Urinary bladder (tissue), 4 donors: ENCODE data around the gene SLC16A11. TPM values are rescaled to one million over a fixed set of nuclear protein-coding genes. Genes with fewer than 3 reads are reported as not detected.

ENCODE experiments used
- DNase-seq: peaks from one replicate; pipeline ENCODE4 v3.0.0-alpha.2; 2015; ENCODE audit errors: extremely low spot score
- H3K27ac ChIP-seq: one replicate; pipeline ENCODE4 v1.5.1; 2013; ENCODE audit warnings: low read depth, mild to moderate bottlenecking, moderate library complexity
- H3K36me3 ChIP-seq: one replicate; pipeline ENCODE4 v1.6.1; 2013; ENCODE audit warnings: mild to moderate bottlenecking, moderate library complexity; ENCODE audit not compliant: insufficient read depth
- H3K4me1 ChIP-seq: one replicate; pipeline ENCODE4 v1.6.1; 2013; ENCODE audit warnings: mild to moderate bottlenecking, moderate library complexity; ENCODE audit not compliant: insufficient read depth
- H3K4me3 ChIP-seq: one replicate; pipeline ENCODE4 v1.5.1; 2013; ENCODE audit warnings: low read depth, low read length
- WGBS: extraction: QIAGEN DNeasy Blood & Tissue Kit; methylation state at CpG from one replicate; pipeline ENCODE4 v1.1.7; 2013; 5-methylcytosine and 5-hydroxymethylcytosine counted together
- polyA plus RNA-seq: library from polyadenylated mRNA; stranded (reverse); fragments of 200-250 nt; gene quantifications from one replicate; pipeline ENCODE4 v1.2.3, GENCODE V29; 2013
- total RNA-seq: library from RNA; depleted of rRNA; stranded (reverse); fragments of >200 nt; gene quantifications from one replicate; pipeline ENCODE4 v1.2.3, GENCODE V29; 2014
- donor health status: healthy with polysubstance abuse.
- donor health status: healthy.

SLC16A11 gene
- total and polyA plus RNA-seq, 2 donors = 1.5 TPM; not detected in 1

DNA sequence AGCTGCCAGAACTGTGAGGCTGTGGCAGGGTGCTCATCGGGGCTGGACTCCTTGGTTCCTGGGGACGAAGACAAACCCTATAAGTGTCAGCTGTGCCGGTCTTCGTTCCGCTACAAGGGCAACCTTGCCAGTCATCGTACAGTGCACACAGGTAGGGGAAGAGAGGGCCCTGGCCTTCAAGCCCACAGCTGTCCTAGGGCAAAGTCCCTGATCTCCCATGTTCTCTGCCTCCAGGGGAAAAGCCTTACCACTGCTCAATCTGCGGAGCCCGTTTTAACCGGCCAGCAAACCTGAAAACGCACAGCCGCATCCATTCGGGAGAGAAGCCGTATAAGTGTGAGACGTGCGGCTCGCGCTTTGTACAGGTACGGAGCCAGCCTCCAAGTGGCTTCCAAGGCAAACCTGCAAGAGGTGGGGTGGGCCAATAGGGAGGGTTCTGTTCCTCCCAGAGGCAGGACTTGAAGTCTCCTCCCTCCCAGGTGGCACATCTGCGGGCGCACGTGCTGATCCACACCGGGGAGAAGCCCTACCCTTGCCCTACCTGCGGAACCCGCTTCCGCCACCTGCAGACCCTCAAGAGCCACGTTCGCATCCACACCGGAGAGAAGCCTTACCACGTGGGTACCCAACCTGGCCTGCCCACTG is 17.3 kb downstream of the SLC16A11 start:
- H3K36me3 ChIP-seq = no peaks in the 10 kb centered on the region
- no peak for DNase-seq
- no peak overlapping the region for H3K27ac ChIP-seq
- H3K4me1 ChIP-seq = no peaks in the 10 kb centered on the region
- WGBS = 88% methylated on average over 29 of the region's 29 CpGs
- no peak overlapping the region for H3K4me3 ChIP-seq

DNA sequence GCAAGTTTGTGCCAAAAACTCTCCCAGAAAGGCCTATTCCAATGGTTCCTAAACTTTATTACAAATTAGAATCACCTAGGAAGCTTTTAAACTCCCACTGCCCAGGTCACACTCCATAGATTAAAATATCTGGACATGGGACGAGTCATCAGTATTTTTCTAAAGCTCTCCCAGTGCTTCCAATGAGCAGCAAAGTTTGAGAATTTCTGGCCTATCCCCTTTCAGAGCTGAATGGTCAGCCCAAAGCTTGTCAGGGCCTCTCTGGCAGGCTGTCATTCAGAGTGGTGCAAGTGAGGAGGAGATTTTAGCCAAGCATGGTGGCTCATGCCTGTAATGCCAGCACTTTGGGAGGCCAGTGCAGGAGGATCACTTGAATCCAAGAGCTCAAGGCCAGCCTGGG is 18.6 kb downstream of the SLC16A11 start:
- H3K36me3 ChIP-seq = no peaks in the 10 kb centered on the region
- no peaks in the 10 kb centered on the region for H3K4me1 ChIP-seq
- no peak for DNase-seq
- no peak overlapping the region for H3K4me3 ChIP-seq
- no peak overlapping the region for H3K27ac ChIP-seq
- 88% methylated on average over 1 of the region's 1 CpG for WGBS

DNA sequence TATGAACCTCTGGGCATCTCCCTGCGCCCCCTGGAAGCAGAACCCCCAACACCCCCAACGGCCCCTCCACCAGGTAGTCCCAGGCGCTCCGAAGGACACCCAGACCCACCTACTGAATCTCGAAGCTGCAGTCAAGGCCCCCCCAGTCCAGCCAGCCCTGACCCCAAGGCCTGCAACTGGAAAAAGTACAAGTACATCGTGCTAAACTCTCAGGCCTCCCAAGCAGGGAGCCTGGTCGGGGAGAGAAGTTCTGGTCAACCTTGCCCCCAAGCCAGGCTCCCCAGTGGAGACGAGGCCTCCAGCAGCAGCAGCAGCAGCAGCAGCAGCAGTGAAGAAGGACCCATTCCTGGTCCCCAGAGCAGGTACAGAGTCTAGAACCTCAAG is 19.5 kb downstream of the SLC16A11 start:
- Histone ChIP-seq H3K4me1 (no peaks in the 10 kb centered on the region), H3K4me3 (no peak overlapping the region), H3K27ac (no peak overlapping the region), H3K36me3 (no peaks in the 10 kb centered on the region)
- DNase-seq = no peak
- 80% methylated on average over 8 of the region's 8 CpGs for WGBS

DNA sequence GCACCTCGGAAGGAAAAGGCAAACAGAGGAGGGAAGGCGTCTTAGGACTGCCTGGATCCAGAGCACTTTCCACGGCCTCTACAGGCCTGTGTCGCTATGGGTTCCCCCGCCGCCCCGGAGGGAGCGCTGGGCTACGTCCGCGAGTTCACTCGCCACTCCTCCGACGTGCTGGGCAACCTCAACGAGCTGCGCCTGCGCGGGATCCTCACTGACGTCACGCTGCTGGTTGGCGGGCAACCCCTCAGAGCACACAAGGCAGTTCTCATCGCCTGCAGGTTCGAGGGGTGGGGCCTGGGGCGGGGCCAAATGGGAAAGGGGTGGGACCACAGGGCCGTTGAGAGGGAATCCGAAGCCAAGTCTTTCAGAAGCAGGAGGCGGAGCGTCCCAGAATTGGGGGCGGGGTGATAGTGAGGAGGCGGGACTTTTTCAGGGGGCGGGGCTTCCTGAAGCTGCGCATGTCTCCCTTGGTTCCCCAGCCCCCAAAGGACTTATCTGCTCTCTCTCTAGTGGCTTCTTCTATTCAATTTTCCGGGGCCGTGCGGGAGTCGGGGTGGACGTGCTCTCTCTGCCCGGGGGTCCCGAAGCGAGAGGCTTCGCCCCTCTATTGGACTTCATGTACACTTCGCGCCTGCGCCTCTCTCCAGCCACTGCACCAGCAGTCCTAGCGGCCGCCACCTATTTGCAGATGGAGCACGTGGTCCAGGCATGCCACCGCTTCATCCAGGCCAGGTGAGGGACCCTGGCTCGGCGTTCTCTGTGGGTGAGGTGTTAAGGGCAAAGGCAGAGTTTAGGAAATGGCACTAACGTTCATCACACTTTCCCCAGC is 20.1 kb downstream of the SLC16A11 start:
- Histone ChIP-seq H3K27ac (no peak overlapping the region), H3K4me3 (peak overlapping the region; percentile 2), H3K4me1 (no peaks in the 10 kb centered on the region), H3K36me3 (no peaks in the 10 kb centered on the region)
- WGBS = 32% methylated on average over 51 of the region's 51 CpGs
- DNase-seq = no peak

DNA sequence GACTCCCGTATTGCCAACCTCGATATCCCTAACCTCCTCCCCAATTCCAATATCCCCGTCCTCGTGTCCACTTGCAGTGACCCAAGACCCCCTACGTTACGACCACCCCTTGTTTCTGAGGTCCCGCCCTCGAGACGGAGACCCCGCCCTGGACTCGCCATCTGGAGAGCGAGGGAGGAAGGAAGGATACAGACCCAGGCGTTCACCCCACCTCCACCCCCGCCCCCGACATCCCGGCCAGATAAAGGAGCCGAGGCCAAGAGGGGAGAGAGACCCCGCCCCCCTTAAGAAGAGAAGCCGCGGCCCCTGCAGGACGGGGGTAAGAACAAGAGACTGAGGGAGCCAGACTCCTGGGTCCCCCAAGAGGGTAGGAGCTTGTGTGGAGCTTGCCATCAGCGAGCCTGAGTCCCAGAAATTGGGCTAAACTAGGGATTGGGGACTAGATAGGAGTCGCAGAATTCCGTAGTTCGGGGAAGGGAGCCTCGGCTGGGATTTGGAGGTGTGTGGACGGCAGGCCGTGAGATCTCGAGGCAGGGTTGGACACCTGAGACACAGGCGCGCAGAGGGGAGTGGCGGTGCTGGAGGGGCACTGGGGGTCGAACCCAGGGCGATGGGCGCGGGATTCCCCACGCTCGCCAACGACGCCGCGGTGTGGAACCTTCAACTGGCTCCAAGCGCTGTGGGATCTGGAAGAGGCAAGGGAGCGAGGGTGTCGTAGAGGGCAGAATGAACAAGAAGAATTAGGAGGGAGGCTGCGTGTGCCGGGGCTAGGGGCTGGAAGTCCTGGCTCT is 20.9 kb downstream of the SLC16A11 start, which contains the start of gene BCL6B:
BCL6B (plus strand) TSS at position 270 of the 791 bp plus-strand sequence. CDS start 622 bp downstream, outside the sequence.
- DNase-seq = no peak

DNA sequence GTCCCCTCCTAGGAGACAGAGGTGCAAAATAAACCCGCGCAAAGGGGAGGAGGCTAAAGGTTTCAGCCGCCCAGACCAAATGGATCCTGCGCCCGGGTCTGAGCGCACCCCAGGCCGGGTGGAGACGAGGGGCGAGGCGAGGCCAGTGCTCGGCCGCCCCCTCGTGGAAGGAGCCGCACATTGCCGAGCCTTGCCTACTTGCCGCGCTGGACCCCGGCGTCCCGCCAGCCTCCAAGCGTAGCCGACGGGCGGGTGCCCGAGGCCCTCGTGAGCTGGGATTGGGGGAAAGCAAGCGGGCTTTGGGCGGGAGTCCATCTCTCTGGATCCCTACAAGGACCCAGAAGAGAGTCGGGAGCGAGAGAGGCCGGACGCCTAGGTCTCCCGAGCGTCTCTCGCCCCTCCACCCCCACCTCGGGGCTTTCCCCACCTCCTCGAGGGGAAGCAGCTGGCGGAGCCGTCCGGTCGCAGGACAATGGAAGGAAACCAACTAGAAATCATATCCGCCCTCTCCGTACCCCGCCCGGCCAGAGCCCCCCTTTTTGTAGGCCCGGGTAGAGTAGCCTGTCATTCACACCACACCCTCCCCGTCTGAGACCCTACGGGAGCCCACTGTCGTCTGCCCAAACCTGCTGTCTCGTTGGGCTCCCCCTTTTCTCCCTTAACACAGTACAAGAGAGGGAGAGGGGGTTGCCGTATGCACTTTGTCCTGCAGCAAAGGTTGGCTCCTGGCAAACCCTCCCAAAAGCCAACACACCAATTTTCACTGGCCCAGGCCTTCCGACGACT is 21.7 kb downstream of the SLC16A11 start:
- H3K4me1 ChIP-seq = no peaks in the 10 kb centered on the region
- no peak overlapping the region for H3K4me3 ChIP-seq
- no peak for DNase-seq
- 2% methylated on average over 53 of the region's 53 CpGs for WGBS
- no peaks in the 10 kb centered on the region for H3K36me3 ChIP-seq
- no peak overlapping the region for H3K27ac ChIP-seq

More for the DNA sequence above, 20.9 kb downstream of the SLC16A11 start, which contains the start of gene BCL6B:
- H3K4me3 ChIP-seq = peak within 1 kb of the TSS; percentile 2
- WGBS = 7% methylated on average over 47 of the region's 47 CpGs
- no peak within 1 kb of the TSS for H3K27ac ChIP-seq
- no peaks in the 10 kb centered on the region for H3K36me3 ChIP-seq
- no peaks in the 10 kb centered on the region for H3K4me1 ChIP-seq

DNA sequence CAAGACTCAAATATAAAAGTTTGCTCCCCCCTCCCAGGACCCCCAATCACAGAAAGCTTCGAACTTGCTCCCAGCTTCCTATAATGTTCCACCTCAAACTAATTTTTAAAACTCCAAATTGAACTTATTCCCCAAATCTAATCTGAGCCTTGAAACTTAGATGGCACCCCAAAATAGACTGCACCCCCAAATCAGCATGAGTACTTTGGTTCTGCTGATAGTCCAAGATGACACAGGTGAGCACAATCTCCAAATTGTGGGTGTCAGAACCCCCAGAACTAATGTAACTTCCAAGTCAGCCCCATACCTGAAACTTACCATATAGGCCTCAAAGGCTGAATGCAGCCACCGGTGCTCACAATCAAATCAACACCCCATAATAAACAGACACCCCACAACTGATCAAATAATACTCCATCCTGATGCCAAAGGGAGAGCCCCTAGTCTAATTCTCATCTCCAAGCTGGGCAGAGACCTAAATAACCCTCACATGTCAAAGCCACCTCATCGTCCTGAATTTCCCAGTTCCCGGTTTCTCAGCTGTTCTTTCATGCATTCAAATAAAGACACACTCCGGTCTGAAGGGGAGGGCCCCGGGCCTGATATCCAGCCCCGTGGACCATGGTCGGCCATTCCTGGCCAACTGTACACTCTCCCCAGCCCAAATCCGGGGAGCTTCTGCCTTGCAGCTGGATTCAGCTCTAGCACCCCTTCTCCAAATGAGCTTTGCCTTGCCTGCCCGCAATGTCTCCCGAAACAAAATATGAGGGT is 22.8 kb downstream of the SLC16A11 start:
- Histone ChIP-seq H3K4me3 (no peak overlapping the region), H3K4me1 (no peaks in the 10 kb centered on the region)

DNA sequence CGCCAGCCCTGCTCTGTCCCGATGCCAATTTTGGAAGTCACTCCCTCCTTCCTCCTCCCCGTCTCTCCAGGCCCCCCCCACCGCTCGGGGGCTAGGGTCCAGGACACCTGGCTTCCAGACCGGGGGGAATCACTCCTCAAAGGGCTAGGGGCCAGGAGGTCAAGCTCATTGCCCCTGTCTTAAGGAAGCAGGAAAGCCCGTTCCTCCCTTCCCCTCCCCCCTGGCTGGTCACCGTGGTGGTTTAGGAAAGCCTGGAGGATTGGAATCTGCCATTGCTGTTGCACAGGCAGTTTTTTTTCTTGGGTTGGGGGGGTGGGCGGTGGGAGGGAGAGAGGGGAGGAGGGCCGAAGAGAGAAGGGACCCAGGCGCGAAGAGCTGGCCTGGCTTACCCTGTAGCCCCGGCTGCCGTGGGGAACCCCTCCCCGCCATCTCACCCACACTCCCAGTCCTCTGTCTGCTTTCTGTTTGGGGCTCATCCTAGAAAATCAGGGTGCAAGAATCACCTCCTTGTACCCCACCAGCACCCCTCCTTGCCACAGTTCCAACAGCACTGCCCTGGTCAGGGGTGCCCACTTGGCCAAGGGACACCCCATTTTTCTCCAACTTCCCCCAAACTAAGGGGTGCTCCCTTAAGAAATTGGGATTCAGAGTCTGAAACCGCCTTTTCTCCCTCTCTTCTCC is 23.9 kb downstream of the SLC16A11 start:
- Histone ChIP-seq H3K4me3 (peak overlapping the region; percentile 54), H3K36me3 (no peaks in the 10 kb centered on the region), H3K4me1 (no peaks in the 10 kb centered on the region), H3K27ac (peak overlapping the region; percentile 13)
- 13% methylated on average over 16 of the region's 16 CpGs for WGBS
- DNase-seq = no peak

More for the DNA sequence above, 22.8 kb downstream of the SLC16A11 start:
- no peak for DNase-seq
- no peak overlapping the region for H3K27ac ChIP-seq
- 68% methylated on average over 11 of the region's 11 CpGs for WGBS
- no peaks in the 10 kb centered on the region for H3K36me3 ChIP-seq

DNA sequence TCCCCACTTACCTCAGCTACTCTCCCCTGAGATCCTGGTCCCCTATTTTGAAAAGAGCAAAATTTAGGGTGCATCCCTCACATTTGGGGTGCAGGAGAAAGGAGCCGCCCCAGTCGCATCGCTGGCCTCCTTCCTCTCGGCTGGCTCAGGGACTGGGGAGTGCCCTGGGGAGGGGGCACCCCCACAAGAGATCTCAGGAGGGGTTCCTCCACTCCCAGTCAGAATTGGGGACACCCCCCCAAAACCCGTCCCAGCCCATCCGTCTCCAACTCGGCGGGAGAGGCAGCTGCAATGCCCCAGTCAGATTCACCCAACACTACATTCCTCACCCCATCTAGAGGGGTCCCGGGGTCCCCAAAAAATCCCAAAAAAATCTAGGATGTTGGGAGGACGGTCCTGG is 24.5 kb downstream of the SLC16A11 start:
- H3K27ac ChIP-seq = peak overlapping the region; percentile 13
- peak overlapping the region; percentile 54 for H3K4me3 ChIP-seq
- no peaks in the 10 kb centered on the region for H3K4me1 ChIP-seq
- 29% methylated on average over 10 of the region's 10 CpGs for WGBS
- H3K36me3 ChIP-seq = no peaks in the 10 kb centered on the region
- no peak for DNase-seq

DNA sequence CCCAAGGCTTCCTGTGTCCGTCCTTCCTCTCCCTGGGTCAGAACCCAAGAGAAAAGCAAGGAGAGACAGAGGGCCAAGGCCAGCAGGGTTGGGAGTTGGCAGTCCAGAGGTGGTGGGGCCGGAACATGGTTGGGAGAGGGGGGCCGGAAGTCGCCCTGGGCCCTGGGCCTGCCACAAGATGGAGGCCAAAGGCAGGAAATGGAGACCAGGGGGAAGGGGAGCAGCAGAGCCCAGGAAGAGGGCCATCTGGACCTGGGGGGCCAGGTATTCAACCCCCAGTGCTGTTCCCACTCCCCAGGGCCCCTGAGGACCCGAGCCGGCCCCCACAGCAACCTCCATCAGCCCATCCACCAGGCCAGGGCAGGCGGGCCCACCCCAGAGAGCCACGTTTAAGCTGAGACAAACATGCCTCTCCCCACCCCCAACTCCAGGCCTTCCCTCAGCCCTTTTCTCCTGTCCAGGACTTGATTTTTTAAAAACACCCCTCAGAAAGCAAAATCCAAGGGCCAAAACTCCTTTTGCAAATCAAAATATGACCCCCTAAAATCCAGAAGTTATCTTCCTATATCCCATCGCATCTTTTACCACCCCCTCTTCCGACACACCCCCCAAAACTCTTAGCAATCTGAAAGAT is 25.4 kb downstream of the SLC16A11 start:
- H3K4me1 ChIP-seq = no peaks in the 10 kb centered on the region
- H3K4me3 ChIP-seq = peak overlapping the region; percentile 54
- 77% methylated on average over 10 of the region's 10 CpGs for WGBS
- no peaks in the 10 kb centered on the region for H3K36me3 ChIP-seq
- H3K27ac ChIP-seq = no peak overlapping the region
- no peak for DNase-seq

DNA sequence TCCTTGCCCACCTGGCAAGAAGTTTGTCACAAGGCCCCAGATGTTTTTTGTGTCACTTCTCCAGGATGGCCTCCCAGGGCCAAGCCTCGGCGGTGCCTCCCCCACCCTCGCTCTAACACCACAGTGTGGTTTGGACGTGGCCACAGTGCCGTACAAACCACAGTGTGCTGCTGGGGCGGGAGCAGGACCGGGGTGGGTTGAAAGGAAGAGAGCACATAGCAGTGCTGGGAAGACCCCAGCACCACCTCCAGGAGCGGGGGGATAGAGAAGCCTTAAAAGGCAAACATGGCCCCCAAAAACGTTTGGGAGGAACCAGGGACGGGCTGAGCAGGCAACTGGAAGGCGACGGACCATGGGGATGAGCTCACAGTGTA is 26.1 kb downstream of the SLC16A11 start:
- H3K27ac ChIP-seq = no peak overlapping the region
- H3K4me1 ChIP-seq = no peaks in the 10 kb centered on the region
- 82% methylated on average over 12 of the region's 12 CpGs for WGBS
- H3K4me3 ChIP-seq = no peak overlapping the region
- H3K36me3 ChIP-seq = no peaks in the 10 kb centered on the region
- DNase-seq = no peak
